LNCaP clone FGC (cell line): ENCODE results near the gene NACAD.

Source experiments
- DNase-seq: peaks from one replicate; pipeline ENCODE4 v3.0.0-alpha.2; 2011; ENCODE audit warnings: low read depth
- H3K4me3 ChIP-seq: 2 replicates; pipeline ENCODE4 v1.5.1; 2011; ENCODE audit warnings: mild to moderate bottlenecking, low read depth, low read length, control low read depth
- TF ChIP-seq, protein P1 (sequence below): IDR thresholded peaks from 2 replicates; pipeline ENCODE4 v1.5.1; 2012; ENCODE audit warnings: mild to moderate bottlenecking; ENCODE audit not compliant: control insufficient read depth, insufficient read depth; ENCODE audit errors: extremely low read depth

The NACAD gene

DNA sequence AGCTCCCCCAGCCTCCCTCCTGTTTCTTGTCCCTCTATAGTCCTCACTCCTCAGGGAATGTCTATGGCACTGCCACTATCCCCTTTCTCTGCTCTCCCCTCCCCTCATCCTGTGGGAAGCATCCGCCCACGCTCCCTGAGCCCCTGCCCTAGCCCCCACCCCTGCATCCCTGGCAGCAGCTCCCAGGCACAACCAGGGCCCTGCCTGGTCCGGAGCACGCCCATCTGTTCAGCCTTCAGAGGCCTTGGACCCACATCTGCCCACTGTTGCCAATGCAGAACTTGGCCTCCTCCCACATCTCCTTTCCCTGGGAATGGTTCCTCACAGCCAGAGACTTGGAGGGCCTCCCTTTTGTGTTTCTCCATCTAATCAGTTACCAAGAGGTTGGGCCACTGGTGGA lies 43.1 kb upstream of the NACAD start:
- H3K4me3 ChIP-seq = no peak overlapping the region
- TF ChIP-seq, protein P1, sequence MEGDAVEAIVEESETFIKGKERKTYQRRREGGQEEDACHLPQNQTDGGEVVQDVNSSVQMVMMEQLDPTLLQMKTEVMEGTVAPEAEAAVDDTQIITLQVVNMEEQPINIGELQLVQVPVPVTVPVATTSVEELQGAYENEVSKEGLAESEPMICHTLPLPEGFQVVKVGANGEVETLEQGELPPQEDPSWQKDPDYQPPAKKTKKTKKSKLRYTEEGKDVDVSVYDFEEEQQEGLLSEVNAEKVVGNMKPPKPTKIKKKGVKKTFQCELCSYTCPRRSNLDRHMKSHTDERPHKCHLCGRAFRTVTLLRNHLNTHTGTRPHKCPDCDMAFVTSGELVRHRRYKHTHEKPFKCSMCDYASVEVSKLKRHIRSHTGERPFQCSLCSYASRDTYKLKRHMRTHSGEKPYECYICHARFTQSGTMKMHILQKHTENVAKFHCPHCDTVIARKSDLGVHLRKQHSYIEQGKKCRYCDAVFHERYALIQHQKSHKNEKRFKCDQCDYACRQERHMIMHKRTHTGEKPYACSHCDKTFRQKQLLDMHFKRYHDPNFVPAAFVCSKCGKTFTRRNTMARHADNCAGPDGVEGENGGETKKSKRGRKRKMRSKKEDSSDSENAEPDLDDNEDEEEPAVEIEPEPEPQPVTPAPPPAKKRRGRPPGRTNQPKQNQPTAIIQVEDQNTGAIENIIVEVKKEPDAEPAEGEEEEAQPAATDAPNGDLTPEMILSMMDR = no peak
- DNase-seq = no peak

DNA sequence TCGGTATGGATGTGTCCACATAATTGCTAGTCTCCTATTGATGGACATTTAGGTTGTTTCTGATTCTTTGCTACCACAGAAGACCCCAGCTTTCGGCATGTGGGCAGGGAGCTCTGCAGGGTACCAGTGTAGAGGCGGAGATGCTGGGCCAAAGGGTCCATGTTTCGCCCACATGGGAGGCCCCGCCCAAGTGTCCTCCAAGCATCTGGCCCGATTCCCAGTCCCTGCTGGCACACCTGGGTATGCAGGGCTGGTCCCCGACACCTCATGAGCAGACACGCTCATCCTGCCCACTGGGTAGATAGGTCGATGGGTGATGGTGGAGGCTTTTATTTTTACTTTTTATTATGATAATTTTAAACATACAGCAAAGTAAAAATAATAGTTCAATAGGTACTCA lies 42.1 kb upstream of the NACAD start:
- TF ChIP-seq, protein P1 = no peak
- no peak overlapping the region for H3K4me3 ChIP-seq
- no peak for DNase-seq

- TF ChIP-seq, protein P1 = no peak
- no peak overlapping the region for H3K4me3 ChIP-seq
- DNase-seq = no peak
These were observed 41.1 kb upstream of the NACAD start for GRCh38 chr7:45129906-45130305.

DNA sequence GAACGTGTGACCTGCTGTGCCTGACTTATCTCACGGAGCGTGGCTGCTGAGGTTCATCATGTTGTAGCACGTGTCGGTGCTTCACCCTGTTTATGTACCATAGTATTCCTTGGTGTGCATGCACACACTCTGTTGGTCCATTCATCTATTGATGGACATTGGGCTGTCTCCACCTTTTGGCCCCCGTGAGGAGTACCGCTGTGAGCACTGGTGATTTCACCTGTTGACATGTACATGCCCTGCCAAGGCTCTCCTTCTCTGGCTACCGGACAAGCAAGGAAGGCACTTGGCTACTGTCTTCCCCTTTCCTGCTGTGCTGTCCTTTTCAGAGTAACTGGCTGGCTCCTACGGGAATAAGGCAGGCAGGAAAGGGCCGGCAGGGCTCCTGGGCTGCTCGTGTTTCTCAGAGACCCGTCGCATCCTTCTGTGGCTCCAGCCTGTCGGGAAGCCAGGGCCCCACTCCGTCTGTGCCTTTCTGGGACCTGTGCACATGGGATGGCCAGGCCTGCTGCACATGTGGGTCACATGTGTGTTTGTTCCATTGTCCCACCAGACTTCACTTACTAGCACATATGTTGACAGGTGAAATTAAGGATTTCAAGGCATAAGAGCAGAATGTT lies 40.5 kb upstream of the NACAD start:
- TF ChIP-seq, protein P1 = no peak
- DNase-seq = no peak

GRCh38 chr7:45126920-45127319 lies 38.2 kb upstream of the NACAD start:
- H3K4me3 ChIP-seq = no peak overlapping the region
- TF ChIP-seq, protein P1 = no peak
- no peak for DNase-seq

More for the DNA sequence above, 40.5 kb upstream of the NACAD start:
- no peak overlapping the region for H3K4me3 ChIP-seq

DNA sequence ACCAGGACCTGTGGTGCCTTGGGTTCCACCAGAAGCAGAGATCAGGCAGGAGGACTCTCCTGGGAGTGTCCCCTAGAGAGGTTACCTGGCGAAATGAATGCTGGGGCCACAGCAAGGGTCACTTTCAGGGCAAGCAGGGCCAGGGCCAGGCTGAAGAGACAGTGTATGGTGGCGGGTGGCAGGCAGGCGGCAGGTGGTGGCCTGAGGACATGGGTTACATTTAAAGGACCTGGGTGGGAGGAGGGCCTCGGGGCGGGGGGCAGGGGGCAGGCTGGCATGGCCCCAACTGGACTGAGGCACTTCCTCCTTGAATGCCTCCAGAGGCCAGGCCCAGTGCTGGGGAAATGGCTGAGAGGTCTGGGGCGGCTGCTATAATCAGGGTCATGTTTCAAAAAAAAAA lies 37.4 kb upstream of the NACAD start:
- no peak for DNase-seq
- no peak overlapping the region for H3K4me3 ChIP-seq
- TF ChIP-seq, protein P1 = no peak

DNA sequence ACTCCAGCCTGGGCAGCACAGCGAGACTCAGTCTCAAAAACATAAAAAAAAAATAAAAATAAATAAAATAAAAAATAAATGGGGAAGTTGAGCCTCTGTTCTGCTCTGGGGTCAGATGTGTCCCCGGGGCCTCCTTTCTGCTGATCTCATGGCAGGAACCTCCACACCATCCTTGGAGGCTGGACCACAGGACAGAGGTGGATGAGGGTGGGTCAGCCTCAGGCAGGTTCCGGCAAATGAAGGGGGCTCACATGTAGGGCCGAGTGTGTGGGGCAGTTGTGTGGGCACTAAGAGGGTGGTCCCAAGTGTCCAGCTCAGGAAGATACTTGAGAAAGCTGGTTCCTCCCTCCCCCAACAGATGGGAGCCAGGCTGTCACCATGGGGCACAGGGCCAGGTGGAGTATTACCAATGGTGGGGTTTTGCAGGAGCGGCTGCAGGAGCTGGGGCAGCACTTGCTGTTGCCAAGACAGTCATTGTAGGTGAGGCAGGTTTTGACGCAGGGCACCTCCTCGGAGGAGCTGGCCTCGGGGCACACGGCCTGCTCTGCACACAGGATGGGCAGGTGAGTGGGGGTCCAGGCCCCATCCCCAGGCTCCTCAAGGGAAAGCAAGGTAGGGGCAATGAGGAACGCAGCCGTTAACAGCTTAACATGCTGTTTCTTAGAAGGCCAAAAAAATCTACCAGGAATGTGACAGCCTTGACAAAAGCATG lies 36.6 kb upstream of the NACAD start:
- DNase-seq = no peak
- H3K4me3 ChIP-seq = no peak overlapping the region
- TF ChIP-seq, protein P1 = no peak
